DOHH2 (cell line): Measurements from ENCODE around the gene TLE2.

ENCODE experiments used
- CTCF ChIP-seq: fragments of 200-600 bp; sonication (generic); IDR thresholded peaks from one replicate; pipeline ENCODE4 v1.5.1; 2014; ENCODE audit warnings: antibody characterized with exemption, mild to moderate bottlenecking, low read depth, low read length; ENCODE audit not compliant: poor library complexity, severe bottlenecking
- EZH2phosphoT487 ChIP-seq: fragments of 200-600 bp; sonication (generic); IDR thresholded peaks from 2 replicates; pipeline ENCODE4 v1.6.1; 2017; ENCODE audit warnings: borderline replicate concordance, mild to moderate bottlenecking, antibody characterized with exemption, low read length, moderate library complexity, mixed read lengths

GRCh38 chr19:3025549-3025886, 3.6 kb downstream of the TLE2 start:
- no peak for TF ChIP-seq CTCF
- no peak for TF ChIP-seq EZH2phosphoT487
